Cerebellar nuclear complex (tissue), 1 donor: ENCODE data around the gene SH2D3A.
"Not testable (repeated sequence)": the region's sequence is repeated elsewhere in the genome, so short reads cannot be mapped to it uniquely, and the experiment has no call there.

Experiments used
- DNase-seq, 2 experiments: peaks; one replicate each; lab custom pipeline; 2025; lab: John Stamatoyannopoulos, UW

SH2D3A gene

GRCh38 chr19:6767357-6768235 lies at the start of gene SH2D3A:
SH2D3A (minus strand) TSS chr19:6767435; CDS start chr19:6763748, 3,687 bp downstream.
- DNase-seq: no peak

- DNase-seq: no peak
Observed at GRCh38 chr19:6813659-6814058, 46.4 kb upstream of the SH2D3A start.

- DNase-seq: no peak
Observed at GRCh38 chr19:6812612-6813011, 45.4 kb upstream of the SH2D3A start.

- DNase-seq: no peak
Observed at GRCh38 chr19:6811906-6812305, 44.7 kb upstream of the SH2D3A start.

- no peak for DNase-seq
Observed at GRCh38 chr19:6811378-6811777, 44.1 kb upstream of the SH2D3A start.

- DNase-seq: no peak
Observed at GRCh38 chr19:6809262-6809661, 42.0 kb upstream of the SH2D3A start.

- DNase-seq: no peak
Observed at GRCh38 chr19:6808494-6808893, 41.3 kb upstream of the SH2D3A start.

- DNase-seq: no peak
Observed at GRCh38 chr19:6807291-6807690, 40.1 kb upstream of the SH2D3A start.

GRCh38 chr19:6806488-6806887 lies 39.3 kb upstream of the SH2D3A start:
- DNase-seq: no peak

- DNase-seq: no peak
Observed at GRCh38 chr19:6803036-6803404, 35.8 kb upstream of the SH2D3A start.

- DNase-seq: no peak
Observed at GRCh38 chr19:6802336-6803035, 35.3 kb upstream of the SH2D3A start.

GRCh38 chr19:6801485-6802086 lies 34.4 kb upstream of the SH2D3A start:
- DNase-seq: no peak

- no peak for DNase-seq
Observed at GRCh38 chr19:6800991-6801484, 33.8 kb upstream of the SH2D3A start.

- DNase-seq: not testable (repeated sequence)
Observed at GRCh38 chr19:6800160-6800790, 33.0 kb upstream of the SH2D3A start.

GRCh38 chr19:6797646-6798045 lies 30.4 kb upstream of the SH2D3A start:
- no peak for DNase-seq

GRCh38 chr19:6796278-6796677 lies 29.0 kb upstream of the SH2D3A start:
- DNase-seq: no peak

GRCh38 chr19:6794686-6795431 lies 27.6 kb upstream of the SH2D3A start:
- no peak for DNase-seq

- DNase-seq: no peak
Observed at GRCh38 chr19:6793973-6794372, 26.7 kb upstream of the SH2D3A start.

- DNase-seq: no peak
Observed at GRCh38 chr19:6793411-6793810, 26.2 kb upstream of the SH2D3A start.

GRCh38 chr19:6791237-6791636 lies 24.0 kb upstream of the SH2D3A start:
- no peak for DNase-seq
